Measurements from ENCODE around the gene IL5. TPM values are rescaled to one million over a fixed set of nuclear protein-coding genes. Genes with fewer than 3 reads are reported as not detected.

The IL5 gene
- total and polyA plus RNA-seq, 2 of the 13 experiments (the other 11 are each of a cell fraction or from before 2014, with no cell fraction given): not detected

GRCh38 chr5:132499440-132500243 lies 43.7 kb downstream of the IL5 start:
- Histone ChIP-seq H3K4me2 (ENCODE audit: low read depth, low read length) (0 out of 2 replicates have a peak overlapping the region, but pooled peaks have one; percentile 2), H3K9ac (ENCODE audit: insufficient read depth, low read depth, low read length) (no peak overlapping the region), H4K20me1 (ENCODE audit: insufficient read depth, low read length) (no peaks in the 10 kb centered on the region), H3K27ac (ENCODE audit: extremely low read length, insufficient read depth, low read length) (no peak overlapping the region), H3K36me3 (replicated peaks in 1 of 2; ENCODE audit: control insufficient read depth in 1 of 2, insufficient read depth in 2 of 2, low read length in 2 of 2) (no peaks in the 10 kb centered on the region), H3K79me2 (ENCODE audit: insufficient read depth, low read length) (no peaks in the 10 kb centered on the region), H2AFZ (ENCODE audit: low read length) (no peak overlapping the region), H3K4me3 (replicated peaks in 1 of 3; ENCODE audit: insufficient read depth in 1 of 3, low read depth in 2 of 3, low read length in 3 of 3) (no peak overlapping the region), H3K4me1 (ENCODE audit: insufficient read depth, low read length) (peaks cover 86% of the 10 kb centered on the region), H3K9me3 (ENCODE audit: low read length) (no peaks in the 10 kb centered on the region), H3K27me3 (ENCODE audit: control insufficient read depth in 1 of 2, insufficient read depth in 2 of 2, low read length in 2 of 2) (no peaks in the 10 kb centered on the region)
- ChIA-PET CTCF (ENCODE audit: low intra/inter-chr PET ratio, low total read pairs) (interaction anchor here (2.6 to 3.3 kb wide), 2 partner anchors 80 to 113 kb away, joined by 44 to 54 read pairs; no protein-coding TSS in a partner anchor), POLR2A (interaction anchor here (4.4 to 6.9 kb wide), 4 partner anchors 9 to 75 kb away, joined by 39 to 86 read pairs (median 52); partner anchors contain the start of gene IRF1)
- no peak for TF ChIP-seq ZNF383 (CRISPR knock-in tag; IDR thresholded peaks at IDR 0.05; ENCODE audit: borderline replicate concordance)
- TF ChIP-seq, protein P1, sequence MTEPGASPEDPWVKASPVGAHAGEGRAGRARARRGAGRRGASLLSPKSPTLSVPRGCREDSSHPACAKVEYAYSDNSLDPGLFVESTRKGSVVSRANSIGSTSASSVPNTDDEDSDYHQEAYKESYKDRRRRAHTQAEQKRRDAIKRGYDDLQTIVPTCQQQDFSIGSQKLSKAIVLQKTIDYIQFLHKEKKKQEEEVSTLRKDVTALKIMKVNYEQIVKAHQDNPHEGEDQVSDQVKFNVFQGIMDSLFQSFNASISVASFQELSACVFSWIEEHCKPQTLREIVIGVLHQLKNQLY (CRISPR knock-in tag; IDR thresholded peaks at IDR 0.05): no peak
- no peak for TF ChIP-seq ZNF780A (CRISPR knock-in tag; IDR thresholded peaks at IDR 0.05)
- TF ChIP-seq SETDB1 (CRISPR knock-in tag; IDR thresholded peaks at IDR 0.05; ENCODE audit: borderline replicate concordance): no peak
- TF ChIP-seq SRF (IDR thresholded peaks at IDR 0.05; ENCODE audit: low read depth, low read length): no peak
- TF ChIP-seq ZSCAN21 (CRISPR knock-in tag; IDR thresholded peaks at IDR 0.05; ENCODE audit: borderline replicate concordance): no peak
- TF ChIP-seq TSC22D2 (CRISPR knock-in tag; IDR thresholded peaks at IDR 0.05; ENCODE audit: borderline replicate concordance): no peak
- no peak for TF ChIP-seq SNAI1 (CRISPR knock-in tag; IDR thresholded peaks at IDR 0.05; ENCODE audit: borderline replicate concordance)
- TF ChIP-seq, protein P2, sequence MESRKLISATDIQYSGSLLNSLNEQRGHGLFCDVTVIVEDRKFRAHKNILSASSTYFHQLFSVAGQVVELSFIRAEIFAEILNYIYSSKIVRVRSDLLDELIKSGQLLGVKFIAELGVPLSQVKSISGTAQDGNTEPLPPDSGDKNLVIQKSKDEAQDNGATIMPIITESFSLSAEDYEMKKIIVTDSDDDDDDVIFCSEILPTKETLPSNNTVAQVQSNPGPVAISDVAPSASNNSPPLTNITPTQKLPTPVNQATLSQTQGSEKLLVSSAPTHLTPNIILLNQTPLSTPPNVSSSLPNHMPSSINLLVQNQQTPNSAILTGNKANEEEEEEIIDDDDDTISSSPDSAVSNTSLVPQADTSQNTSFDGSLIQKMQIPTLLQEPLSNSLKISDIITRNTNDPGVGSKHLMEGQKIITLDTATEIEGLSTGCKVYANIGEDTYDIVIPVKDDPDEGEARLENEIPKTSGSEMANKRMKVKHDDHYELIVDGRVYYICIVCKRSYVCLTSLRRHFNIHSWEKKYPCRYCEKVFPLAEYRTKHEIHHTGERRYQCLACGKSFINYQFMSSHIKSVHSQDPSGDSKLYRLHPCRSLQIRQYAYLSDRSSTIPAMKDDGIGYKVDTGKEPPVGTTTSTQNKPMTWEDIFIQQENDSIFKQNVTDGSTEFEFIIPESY (CRISPR knock-in tag; IDR thresholded peaks at IDR 0.05): no peak
- no peak for TF ChIP-seq FOXK1 (CRISPR knock-in tag; IDR thresholded peaks at IDR 0.05; ENCODE audit: borderline replicate concordance, low read depth)
- TF ChIP-seq, protein P3, sequence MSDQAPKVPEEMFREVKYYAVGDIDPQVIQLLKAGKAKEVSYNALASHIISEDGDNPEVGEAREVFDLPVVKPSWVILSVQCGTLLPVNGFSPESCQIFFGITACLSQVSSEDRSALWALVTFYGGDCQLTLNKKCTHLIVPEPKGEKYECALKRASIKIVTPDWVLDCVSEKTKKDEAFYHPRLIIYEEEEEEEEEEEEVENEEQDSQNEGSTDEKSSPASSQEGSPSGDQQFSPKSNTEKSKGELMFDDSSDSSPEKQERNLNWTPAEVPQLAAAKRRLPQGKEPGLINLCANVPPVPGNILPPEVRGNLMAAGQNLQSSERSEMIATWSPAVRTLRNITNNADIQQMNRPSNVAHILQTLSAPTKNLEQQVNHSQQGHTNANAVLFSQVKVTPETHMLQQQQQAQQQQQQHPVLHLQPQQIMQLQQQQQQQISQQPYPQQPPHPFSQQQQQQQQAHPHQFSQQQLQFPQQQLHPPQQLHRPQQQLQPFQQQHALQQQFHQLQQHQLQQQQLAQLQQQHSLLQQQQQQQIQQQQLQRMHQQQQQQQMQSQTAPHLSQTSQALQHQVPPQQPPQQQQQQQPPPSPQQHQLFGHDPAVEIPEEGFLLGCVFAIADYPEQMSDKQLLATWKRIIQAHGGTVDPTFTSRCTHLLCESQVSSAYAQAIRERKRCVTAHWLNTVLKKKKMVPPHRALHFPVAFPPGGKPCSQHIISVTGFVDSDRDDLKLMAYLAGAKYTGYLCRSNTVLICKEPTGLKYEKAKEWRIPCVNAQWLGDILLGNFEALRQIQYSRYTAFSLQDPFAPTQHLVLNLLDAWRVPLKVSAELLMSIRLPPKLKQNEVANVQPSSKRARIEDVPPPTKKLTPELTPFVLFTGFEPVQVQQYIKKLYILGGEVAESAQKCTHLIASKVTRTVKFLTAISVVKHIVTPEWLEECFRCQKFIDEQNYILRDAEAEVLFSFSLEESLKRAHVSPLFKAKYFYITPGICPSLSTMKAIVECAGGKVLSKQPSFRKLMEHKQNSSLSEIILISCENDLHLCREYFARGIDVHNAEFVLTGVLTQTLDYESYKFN (CRISPR knock-in tag; conservative IDR thresholded peaks at IDR 0.05): no peak
- TF ChIP-seq SMAD1 (CRISPR knock-in tag; IDR thresholded peaks at IDR 0.05; ENCODE audit: borderline replicate concordance, low read depth): no peak
- no peak for TF ChIP-seq MTF1 (CRISPR knock-in tag; IDR thresholded peaks at IDR 0.05)
- no peak for TF ChIP-seq GATAD1 (CRISPR knock-in tag; IDR thresholded peaks at IDR 0.05)
- TF ChIP-seq SIX4 (CRISPR knock-in tag; IDR thresholded peaks at IDR 0.05): no peak
- no peak for TF ChIP-seq SP1 (IDR thresholded peaks at IDR 0.05)
- TF ChIP-seq SP1 (CRISPR knock-in tag; IDR thresholded peaks at IDR 0.05): no peak
- TF ChIP-seq GTF2F1 (IDR thresholded peaks at IDR 0.05; ENCODE audit: low read length): no peak
- WGBS (ENCODE audit: low lambda C conversion rate): 34% methylated on average over 9 of the region's 9 CpGs
- in situ Hi-C loops (cut with HindIII; ENCODE audit: extremely low pct_ligation_motif_present, low pct_unique_long_range_greater_than_20kb): loop anchor here (10.0 kb wide), 3 partner anchors 75 to 205 kb away; partner anchors contain the start of gene SLC22A4
- ATAC-seq (no peak), DNase-seq (ENCODE audit: low spot score) (no peak), FAIRE-seq (no peak)
- BruUV-seq (replicated peaks): no TSS peak
- intact Hi-C loops (cut with micrococcal nuclease; ENCODE audit: unreplicated experiment): loop anchor here (2.0 to 5.0 kb wide), 3 partner anchors 37 to 227 kb away; no protein-coding TSS in a partner anchor

All from HepG2 (cell line).